Measurements from ENCODE around the gene KAT7. TPM values are rescaled to one million over a fixed set of nuclear protein-coding genes. Genes with fewer than 3 reads are reported as not detected.
"Not testable (repeated sequence)": the region's sequence is repeated elsewhere in the genome, so short reads cannot be mapped to it uniquely, and the experiment has no call there.

Gene KAT7
- total RNA-seq, 2 experiments from 2014 or later, result 178 to 187 TPM

- H3K9me3 ChIP-seq (ENCODE audit: control insufficient read depth in 1 of 2, insufficient read depth in 1 of 2, low read length in 2 of 2), result no peaks in the 10 kb centered on the region
- Mint-ChIP-seq H3K4me1 (ENCODE audit: low read depth) (peaks cover 88% of the 10 kb centered on the region), H3K27me3 (no peaks in the 10 kb centered on the region), H3K27ac (peak overlapping the region; percentile 72), H3K36me3 (ENCODE audit: low read depth) (peaks cover 77% of the 10 kb centered on the region), H3K9me3 (no peaks in the 10 kb centered on the region), H3K4me3 (peak overlapping the region; percentile 20)
- TF ChIP-seq CTCF (IDR thresholded peaks at IDR 0.05), result no peak
- DNase-seq, result peak in 1 of 14 experiments; percentile 11
- no peak overlapping the region for H3K4me3 ChIP-seq (ENCODE audit: low read length)
- H3K27ac ChIP-seq (ENCODE audit: low read depth in 1 of 2, low read length in 2 of 2), result peak overlapping the region in 1 of 2 donors; percentile 38
- peaks cover 89% of the 10 kb centered on the region for H3K4me1 ChIP-seq (ENCODE audit: insufficient read depth, low read length)
- POLR2A ChIA-PET, result interaction anchor here (0.9 to 9.5 kb wide), 6 partner anchors 7 to 47 kb away, joined by 3 to 218 read pairs (median 4); partner anchors contain the start of genes FAM117A and KAT7
- intact Hi-C loops (cut with DNase I, micrococcal nuclease), result no loop called here
- no peaks in the 10 kb centered on the region for H3K27me3 ChIP-seq (ENCODE audit: control insufficient read depth in 1 of 2, insufficient read depth in 2 of 2, low read length in 2 of 2)
- CTCF ChIA-PET, result interaction anchor here (0.7 to 1.9 kb wide), 8 partner anchors 9 to 186 kb away, joined by 3 to 7 read pairs (median 4); no protein-coding TSS in a partner anchor
- peak; percentile 60 for ATAC-seq (ENCODE audit: poor library complexity)
- peaks cover 49% of the 10 kb centered on the region for H3K36me3 ChIP-seq (ENCODE audit: insufficient read depth, low read length)
These were observed 31.9 kb upstream of the KAT7 start for GRCh38 chr17:49756323-49757150.

- ChIA-PET CTCF (interaction anchor here (0.7 to 1.9 kb wide), 8 partner anchors 10 to 187 kb away, joined by 3 to 7 read pairs (median 4); no protein-coding TSS in a partner anchor), POLR2A (interaction anchor here (0.9 to 9.5 kb wide), 5 partner anchors 8 to 31 kb away, joined by 4 to 218 read pairs (median 5); partner anchors contain the start of gene KAT7)
- DNase-seq, result no peak
- H3K4me1 ChIP-seq (ENCODE audit: insufficient read depth, low read length), result peaks cover 92% of the 10 kb centered on the region
- H3K36me3 Mint-ChIP-seq (ENCODE audit: low read depth), result peaks cover 70% of the 10 kb centered on the region
- H3K27ac ChIP-seq (ENCODE audit: low read depth in 1 of 2, low read length in 2 of 2), result no peak overlapping the region
- no peak overlapping the region for H3K4me3 ChIP-seq (ENCODE audit: low read length)
- H3K4me1 Mint-ChIP-seq (ENCODE audit: low read depth), result peaks cover 91% of the 10 kb centered on the region
- intact Hi-C loops (cut with DNase I, micrococcal nuclease), result no loop called here
- H3K27me3 ChIP-seq (ENCODE audit: control insufficient read depth in 1 of 2, insufficient read depth in 2 of 2, low read length in 2 of 2), result no peaks in the 10 kb centered on the region
- no peaks in the 10 kb centered on the region for H3K27me3 Mint-ChIP-seq
- ATAC-seq (ENCODE audit: poor library complexity), result no peak
- H3K9me3 ChIP-seq (ENCODE audit: control insufficient read depth in 1 of 2, insufficient read depth in 1 of 2, low read length in 2 of 2), result no peaks in the 10 kb centered on the region
- H3K4me3 Mint-ChIP-seq, result peak overlapping the region; percentile 4
- H3K36me3 ChIP-seq (ENCODE audit: insufficient read depth, low read length), result peaks cover 47% of the 10 kb centered on the region
- no peak for TF ChIP-seq CTCF (IDR thresholded peaks at IDR 0.05)
- no peaks in the 10 kb centered on the region for H3K9me3 Mint-ChIP-seq
- peak overlapping the region; percentile 72 for H3K27ac Mint-ChIP-seq
These were observed 31.2 kb upstream of the KAT7 start for GRCh38 chr17:49757151-49757777.

- Histone ChIP-seq H3K4me1 (ENCODE audit: insufficient read depth, low read length) (peaks cover 82% of the 10 kb centered on the region), H3K36me3 (ENCODE audit: insufficient read depth, low read length) (peaks cover 44% of the 10 kb centered on the region), H3K27ac (ENCODE audit: low read depth in 1 of 2, low read length in 2 of 2) (peak overlapping the region in 1 of 2 donors; percentile 13)
- H3K9me3 ChIP-seq (ENCODE audit: control insufficient read depth in 1 of 2, insufficient read depth in 1 of 2, low read length in 2 of 2); H3K27me3 ChIP-seq (ENCODE audit: control insufficient read depth in 1 of 2, insufficient read depth in 2 of 2, low read length in 2 of 2); ATAC-seq (ENCODE audit: poor library complexity); H3K4me3 ChIP-seq (ENCODE audit: low read length); H3K27me3 Mint-ChIP-seq; intact Hi-C loops (cut with DNase I, micrococcal nuclease); H3K9me3 Mint-ChIP-seq: not testable (repeated sequence)
- H3K4me1 Mint-ChIP-seq (ENCODE audit: low read depth), result peaks cover 91% of the 10 kb centered on the region
- POLR2A ChIA-PET, result interaction anchor here (1.7 to 9.5 kb wide), 4 partner anchors 8 to 18 kb away, joined by 4 to 253 read pairs (median 126); no protein-coding TSS in a partner anchor
- peaks cover 66% of the 10 kb centered on the region for H3K36me3 Mint-ChIP-seq (ENCODE audit: low read depth)
- peak in 1 of 14 experiments; percentile 26 for DNase-seq
- H3K27ac Mint-ChIP-seq, result peak overlapping the region; percentile 76
- peak overlapping the region; percentile 3 for H3K4me3 Mint-ChIP-seq
- CTCF ChIA-PET, result interaction anchor here (1.1 to 1.6 kb wide), 4 partner anchors 10 to 188 kb away, joined by 3 read pairs; partner anchors contain the start of gene SLC35B1
These were observed 29.9 kb upstream of the KAT7 start for GRCh38 chr17:49758464-49759010.

Data from CD4-positive, alpha-beta T cell (primary cell).